K562 (cell line): ENCODE results near the gene GARNL3. TPM values are rescaled to one million over a fixed set of nuclear protein-coding genes. Genes with fewer than 3 reads are reported as not detected.

Source experiments
- ATAC-seq: fragments of 200-7000 bp; cut with Tn5 transposase; 3 replicates; pipeline ENCODE4 v1.9.1; 2020; ENCODE audit warnings: moderate library complexity
- BruUV-seq: library from RNA; stranded (reverse); fragments of 400-500 nt; replicated peaks from 2 replicates; lab custom pipeline; 2021; lab: Mats Ljungman, UMichigan
- CTCF ChIA-PET: fragments of 300-600 bp; formaldehyde crosslinking; extraction: SDS; loops from one replicate; lab custom pipeline; 2021; ENCODE audit warnings: low intra/inter-chr PET ratio; lab: Yijun Ruan, JAX
- POLR2A ChIA-PET: fragments of 300-600, 350-650 bp; sonication (Branson Sonifier 250); formaldehyde crosslinking; extraction: SDS; loops from one replicate; lab custom pipeline; 2021; ENCODE audit warnings: antibody characterized with exemption, inconsistent platforms; lab: Yijun Ruan, JAX
- DNase-seq, 4 experiments: peaks; one replicate each; pipeline versions ENCODE4 v3.0.0 to v3.0.0-alpha.2; 2011 to 2018; ENCODE audit warnings: low spot score in 3 of 4, mixed read lengths in 3 of 4; ENCODE audit errors: extremely low read depth in 1 of 4
- FAIRE-seq: peaks from 2 replicates; lab custom pipeline; 2011; peaks lifted over from hg19 to GRCh38; lab: Jason Lieb, UNC
- H2AFZ ChIP-seq: 2 replicates; pipeline ENCODE4 v1.6.0; 2011; ENCODE audit warnings: low read depth, low read length, control low read depth, inconsistent platforms
- H3K27ac ChIP-seq: fragments of 200-600 bp; 3 replicates; pipeline ENCODE4 v1.8.0; 2011; ENCODE audit warnings: low read depth, mild to moderate bottlenecking, control low read depth, inconsistent platforms, low read length, moderate library complexity, mixed read lengths; ENCODE audit errors: extremely low read depth
- H3K27me3 ChIP-seq, 2 experiments: fragments of 300-600 bp in 1 of 2; 2 replicates in 1 of 2; 3 replicates in 1 of 2; pipeline versions ENCODE4 v1.6.0 to v1.8.0; 2011; ENCODE audit warnings: inconsistent platforms in 2 of 2, low read length in 2 of 2, mild to moderate bottlenecking in 1 of 2, mixed read lengths in 1 of 2, moderate library complexity in 1 of 2; ENCODE audit not compliant: control insufficient read depth in 2 of 2, insufficient read depth in 2 of 2
- H3K36me3 ChIP-seq: fragments of 300-600 bp; 3 replicates; pipeline ENCODE4 v1.8.0; 2011; ENCODE audit warnings: mild to moderate bottlenecking, low read length, inconsistent platforms; ENCODE audit not compliant: control insufficient read depth, insufficient read depth
- H3K4me1 ChIP-seq, 2 experiments: fragments of 200-600 bp in 1 of 2; replicated peaks in 1 of 2; 2 replicates in 1 of 2; 3 replicates in 1 of 2; pipeline versions ENCODE4 v1.5.1 to v1.8.0; 2011; ENCODE audit warnings: inconsistent platforms in 2 of 2, low read length in 2 of 2, mild to moderate bottlenecking in 1 of 2, mixed read lengths in 1 of 2, moderate library complexity in 1 of 2; ENCODE audit not compliant: control insufficient read depth in 2 of 2, insufficient read depth in 2 of 2
- H3K4me2 ChIP-seq: 2 replicates; pipeline ENCODE4 v1.6.1; 2011; ENCODE audit warnings: low read length, control low read depth, inconsistent platforms, mixed read lengths; ENCODE audit not compliant: insufficient read depth
- H3K4me3 ChIP-seq: fragments of 200-600 bp; sonication (generic), shearing (Covaris generic); 2 replicates; pipeline ENCODE4 v1.5.1; 2016; ENCODE audit warnings: control low read depth, inconsistent platforms
- H3K79me2 ChIP-seq: fragments of 200-600 bp; 3 replicates; pipeline ENCODE4 v1.8.0; 2011; ENCODE audit warnings: low read length, inconsistent platforms; ENCODE audit not compliant: control insufficient read depth, insufficient read depth
- H3K9ac ChIP-seq, 2 experiments: 2 replicates each; pipeline versions ENCODE4 v1.6.0 to v1.6.1; 2011; ENCODE audit warnings: low read depth in 2 of 2, low read length in 2 of 2, control low read depth in 1 of 2, inconsistent platforms in 1 of 2, mild to moderate bottlenecking in 1 of 2, mixed read lengths in 1 of 2; ENCODE audit not compliant: insufficient read depth in 1 of 2
- H3K9me1 ChIP-seq: one replicate; pipeline ENCODE4 v1.6.0; 2011; ENCODE audit warnings: inconsistent platforms, mild to moderate bottlenecking, low read length, moderate library complexity; ENCODE audit not compliant: control insufficient read depth, insufficient read depth
- H3K9me3 ChIP-seq: replicated peaks from 2 replicates; pipeline ENCODE4 v1.5.1; 2011; ENCODE audit warnings: low read depth, low read length, inconsistent platforms; ENCODE audit not compliant: control insufficient read depth, insufficient read depth
- H4K20me1 ChIP-seq: replicated peaks from 2 replicates; pipeline ENCODE4 v1.6.1; 2011; ENCODE audit warnings: low read length, inconsistent platforms, mixed read lengths; ENCODE audit not compliant: control insufficient read depth, insufficient read depth
- ESRRB ChIP-seq: fragments of 250-450 bp; sonication (Bioruptor Pico); IDR thresholded peaks from 2 replicates; pipeline ENCODE4 v1.5.0; 2020; ENCODE audit warnings: mild to moderate bottlenecking, moderate library complexity, borderline replicate concordance
- FOXJ2 ChIP-seq: fragments of 200-800 bp; sonication (Bioruptor generic); IDR thresholded peaks from 2 replicates; pipeline ENCODE4 v1.6.1; 2016; ENCODE audit warnings: missing genetic modification characterization, missing compliant biosample characterization
- HEY1 ChIP-seq: fragments of 250-450 bp; sonication (Bioruptor Pico); IDR thresholded peaks from 2 replicates; pipeline ENCODE4 v1.5.0; 2020; ENCODE audit warnings: mild to moderate bottlenecking, moderate library complexity, borderline replicate concordance
- HMG20A ChIP-seq: fragments of 450-650 bp; formaldehyde crosslinking; conservative IDR thresholded peaks from 2 replicates; pipeline ENCODE4 v1.4.0; 2020; ENCODE audit warnings: mild to moderate bottlenecking, mixed read lengths
- JUNB ChIP-seq: fragments of 450-650 bp; formaldehyde crosslinking; conservative IDR thresholded peaks from 2 replicates; pipeline ENCODE4 v1.4.0; 2020; ENCODE audit warnings: mild to moderate bottlenecking
- KAT2B ChIP-seq: IDR thresholded peaks from one replicate; pipeline ENCODE4 v1.6.1; 2012; ENCODE audit warnings: low read depth, mild to moderate bottlenecking, control low read depth, inconsistent platforms, low read length, moderate library complexity
- KDM5B ChIP-seq: fragments of 200-600 bp; sonication (generic); IDR thresholded peaks from 2 replicates; pipeline ENCODE4 v1.6.1; 2012; ENCODE audit warnings: low read depth, mild to moderate bottlenecking, moderate library complexity, low read length, control low read depth, inconsistent platforms; ENCODE audit not compliant: insufficient replicate concordance
- SAFB2 ChIP-seq: fragments of 200-400 bp; formaldehyde crosslinking; IDR thresholded peaks from 2 replicates; pipeline ENCODE4 v1.6.1; 2018; ENCODE audit warnings: borderline replicate concordance, low read length, low read depth, moderate library complexity; ENCODE audit not compliant: severe bottlenecking
- ZNF232 ChIP-seq: sonication (generic); formaldehyde crosslinking; IDR thresholded peaks from 2 replicates; pipeline ENCODE4 v1.8.0; 2022; ENCODE audit warnings: mild to moderate bottlenecking, missing genetic modification reagents
- ZNF780A ChIP-seq: fragments of 250-450 bp; sonication (Bioruptor Pico); IDR thresholded peaks from 2 replicates; pipeline ENCODE4 v1.5.0; 2021; ENCODE audit warnings: mild to moderate bottlenecking
- WGBS: fragments of 100-300 bp; shearing (Covaris generic); methylation state at CpG from one replicate; pipeline ENCODE4 v1.1.6; 2016; ENCODE audit warnings: low coverage, mixed read lengths; ENCODE audit not compliant: insufficient coverage; ENCODE audit errors: missing lambda C conversion rate; 5-methylcytosine and 5-hydroxymethylcytosine counted together
- in situ Hi-C: fragments of 300-500 bp; cut with MboI; formaldehyde crosslinking; loops from 4 replicates; pipeline ENCODE4 v1.15.0; 2018; ENCODE audit warnings: inconsistent platforms, mixed read lengths
- intact Hi-C: fragments of 100-400 bp; cut with micrococcal nuclease; formaldehyde crosslinking; loops from 2 replicates; pipeline ENCODE4 v1.14.2; 2022
- polyA plus RNA-seq, 8 experiments: library from polyadenylated mRNA; depleted of rRNA in 4 of 8; stranded (reverse) in 5 of 8; unstranded in 3 of 8; fragments of >200 nt; fragmentation: Nextera tagmentation in 2 of 8; fragmentation: Illumina TruSeq in 1 of 8; extraction: Ambion mirVana in 2 of 8; extraction: Trizol in 1 of 8; gene quantifications; 2 replicates each; pipeline versions ENCODE4 v1.2.1 to v1.2.3, GENCODE V29; 2011 to 2014; ENCODE audit warnings: inconsistent platforms in 1 of 8, missing spikeins in 1 of 8
- total RNA-seq, 7 experiments: library from RNA; depleted of rRNA in 6 of 7; stranded (reverse); fragments of >200 nt in 6 of 7; fragmentation: Illumina TruSeq in 2 of 7; extraction: Trizol in 2 of 7; gene quantifications; 2 replicates each; pipeline versions ENCODE4 v1.2.1 to v1.2.3, GENCODE V29; 2011 to 2021; ENCODE audit warnings: low replicate concordance in 1 of 7

GARNL3 gene
- total and polyA plus RNA-seq, 9 of the 15 experiments (the other 6 are each of a cell fraction or from before 2014, with no cell fraction given): 0.35 to 2.7 (median 1.6) TPM

GRCh38 chr9:127273326-127273725, 8.8 kb downstream of the GARNL3 start:
- no peak overlapping the region for H3K4me3 ChIP-seq
- WGBS: 4% methylated on average over 3 of the region's 3 CpGs
- in situ Hi-C loops (no loop called here), intact Hi-C loops (no loop called here)
- no peaks in the 10 kb centered on the region for H3K9me1 ChIP-seq
- no peak overlapping the region for H3K4me2 ChIP-seq
- no peak for FAIRE-seq
- H3K79me2 ChIP-seq: no peaks in the 10 kb centered on the region
- peaks cover 5 to 9% of the 10 kb centered on the region in 2 experiments; a peak in 3 of 5 replicates for H3K27me3 ChIP-seq
- BruUV-seq: no TSS peak
- no peak overlapping the region for H2AFZ ChIP-seq
- CTCF ChIA-PET: no interaction called here
- H3K27ac ChIP-seq: no peak overlapping the region
- no peak overlapping the region for H3K9ac ChIP-seq
- POLR2A ChIA-PET: interaction anchor here (1.2 kb wide), 1 partner anchor 10 kb away, joined by 3 read pairs; no protein-coding TSS in a partner anchor
- H4K20me1 ChIP-seq: no peaks in the 10 kb centered on the region
- TF ChIP-seq ZNF232 (CRISPR knock-in tag) (no peak), KAT2B (no peak), FOXJ2 (tag) (no peak), HMG20A (no peak), SAFB2 (no peak), JUNB (CRISPR knock-in tag) (no peak), ZNF780A (CRISPR knock-in tag) (no peak), KDM5B (no peak), ESRRB (CRISPR knock-in tag) (no peak), HEY1 (CRISPR knock-in tag) (no peak)
- TF ChIP-seq, all 486 proteins: peak for 0
- H3K9me3 ChIP-seq: no peaks in the 10 kb centered on the region; the same call in 1 of the 2 replicates
- no peaks in the 10 kb centered on the region for H3K36me3 ChIP-seq
- no peaks in the 10 kb centered on the region for H3K4me1 ChIP-seq
- no peak for DNase-seq
- no peak for ATAC-seq
